GM12864 (cell line): ENCODE results near the gene OAS3.

ENCODE experiments used
- DNase-seq: peaks from one replicate; pipeline ENCODE4 v3.0.0-alpha.2; 2011; ENCODE audit warnings: low read depth
- H3K4me3 ChIP-seq: 2 replicates; pipeline ENCODE4 v1.5.1; 2011; ENCODE audit warnings: mild to moderate bottlenecking, low read depth, low read length, control low read depth
- TF ChIP-seq, protein P1 (sequence below): IDR thresholded peaks from 2 replicates; pipeline ENCODE4 v1.5.1; 2011; ENCODE audit warnings: low read depth, mild to moderate bottlenecking, moderate library complexity, low read length, control low read depth, inconsistent platforms; ENCODE audit errors: missing control alignments

The OAS3 gene

DNA sequence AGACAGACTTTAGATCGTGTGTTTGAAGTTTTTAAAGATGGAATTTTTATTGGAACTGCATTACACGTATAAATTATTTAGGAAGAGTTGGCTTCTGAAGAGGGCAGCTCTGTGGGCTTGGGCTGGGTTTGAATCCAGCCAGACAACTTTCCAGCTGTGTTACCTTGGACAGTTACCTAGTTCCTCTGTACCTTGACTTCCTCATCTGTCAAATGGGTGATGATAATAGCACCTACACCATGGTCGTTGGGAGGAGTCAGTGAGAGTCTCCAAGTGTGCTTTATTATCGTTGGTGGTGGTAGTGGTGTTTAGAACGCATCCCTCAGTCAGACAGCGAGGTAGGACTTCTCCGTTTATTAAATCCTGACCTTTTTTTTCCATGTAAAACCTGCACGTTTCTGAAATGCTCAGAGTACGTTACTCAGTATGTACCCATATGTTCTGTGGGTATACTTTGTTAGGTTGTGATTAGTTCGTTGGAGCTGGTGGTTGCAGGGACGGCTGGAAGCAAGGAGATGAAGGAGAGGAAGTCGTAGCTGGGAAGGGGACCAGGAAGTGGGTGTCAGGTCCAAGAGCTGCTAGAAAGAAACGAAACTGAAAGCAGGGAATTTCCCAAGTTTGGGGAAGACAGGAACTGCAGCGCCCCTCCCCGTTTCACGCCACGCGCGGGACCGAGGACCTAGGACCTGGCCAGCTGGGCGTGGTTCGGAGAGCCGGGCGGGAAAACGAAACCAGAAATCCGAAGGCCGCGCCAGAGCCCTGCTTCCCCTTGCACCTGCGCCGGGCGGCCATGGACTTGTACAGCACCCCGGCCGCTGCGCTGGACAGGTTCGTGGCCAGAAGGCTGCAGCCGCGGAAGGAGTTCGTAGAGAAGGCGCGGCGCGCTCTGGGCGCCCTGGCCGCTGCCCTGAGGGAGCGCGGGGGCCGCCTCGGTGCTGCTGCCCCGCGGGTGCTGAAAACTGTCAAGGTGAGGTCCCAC is at the start of gene OAS3:
TSS of gene OAS3 (plus strand) at position 734 of the 979 bp plus-strand sequence. CDS start at position 791, 57 bp downstream.
- TF ChIP-seq, protein P1, sequence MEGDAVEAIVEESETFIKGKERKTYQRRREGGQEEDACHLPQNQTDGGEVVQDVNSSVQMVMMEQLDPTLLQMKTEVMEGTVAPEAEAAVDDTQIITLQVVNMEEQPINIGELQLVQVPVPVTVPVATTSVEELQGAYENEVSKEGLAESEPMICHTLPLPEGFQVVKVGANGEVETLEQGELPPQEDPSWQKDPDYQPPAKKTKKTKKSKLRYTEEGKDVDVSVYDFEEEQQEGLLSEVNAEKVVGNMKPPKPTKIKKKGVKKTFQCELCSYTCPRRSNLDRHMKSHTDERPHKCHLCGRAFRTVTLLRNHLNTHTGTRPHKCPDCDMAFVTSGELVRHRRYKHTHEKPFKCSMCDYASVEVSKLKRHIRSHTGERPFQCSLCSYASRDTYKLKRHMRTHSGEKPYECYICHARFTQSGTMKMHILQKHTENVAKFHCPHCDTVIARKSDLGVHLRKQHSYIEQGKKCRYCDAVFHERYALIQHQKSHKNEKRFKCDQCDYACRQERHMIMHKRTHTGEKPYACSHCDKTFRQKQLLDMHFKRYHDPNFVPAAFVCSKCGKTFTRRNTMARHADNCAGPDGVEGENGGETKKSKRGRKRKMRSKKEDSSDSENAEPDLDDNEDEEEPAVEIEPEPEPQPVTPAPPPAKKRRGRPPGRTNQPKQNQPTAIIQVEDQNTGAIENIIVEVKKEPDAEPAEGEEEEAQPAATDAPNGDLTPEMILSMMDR: no peak
- DNase-seq: no peak
- peak within 1 kb of the TSS; percentile 73 for H3K4me3 ChIP-seq

DNA sequence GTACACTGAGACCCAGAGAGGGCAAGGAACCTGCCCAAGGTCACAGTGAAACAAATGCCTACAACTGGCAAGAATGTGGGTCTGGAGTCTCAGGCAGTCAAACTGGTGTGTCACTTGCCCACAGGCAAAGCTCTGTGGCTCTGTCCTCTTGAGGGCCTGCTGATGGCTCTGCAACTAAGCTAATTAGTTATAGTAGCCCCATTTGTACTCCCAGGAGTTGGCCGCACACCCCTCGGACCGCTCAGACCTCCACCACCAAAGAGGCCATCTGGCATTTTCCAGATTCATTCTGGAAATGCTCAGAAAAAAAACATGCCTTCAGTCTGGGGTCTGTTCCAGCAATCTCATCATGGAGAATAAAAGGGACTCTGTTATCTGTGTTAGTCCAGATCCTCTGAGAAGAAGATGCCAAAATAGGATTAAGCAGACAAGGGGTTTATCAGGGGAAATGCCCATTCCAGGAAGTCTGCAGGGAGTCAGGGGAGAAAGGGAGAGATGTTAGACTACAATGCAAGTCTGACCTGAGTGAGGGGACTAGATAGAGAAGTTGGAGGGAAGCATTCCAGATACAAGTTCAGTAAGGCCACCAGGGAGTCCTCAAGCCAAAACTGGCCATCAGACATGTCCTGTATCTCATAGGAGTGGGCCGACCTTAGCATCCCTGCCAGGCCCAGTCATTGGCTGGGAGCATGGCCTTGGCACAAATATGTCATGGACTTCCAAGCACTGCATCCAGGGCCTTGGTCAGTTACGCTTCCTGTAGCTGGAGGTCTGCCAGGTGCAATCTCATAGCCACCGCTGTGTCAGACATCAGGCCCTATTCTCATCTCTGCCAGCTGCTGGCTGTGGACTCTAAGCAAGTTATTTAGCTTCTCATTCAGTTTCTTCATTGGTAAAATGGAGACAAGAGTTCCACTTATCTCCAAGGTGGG is 46.9 kb upstream of the OAS3 start:
- no peak overlapping the region for H3K4me3 ChIP-seq
- TF ChIP-seq, protein P1: no peak
- no peak for DNase-seq

DNA sequence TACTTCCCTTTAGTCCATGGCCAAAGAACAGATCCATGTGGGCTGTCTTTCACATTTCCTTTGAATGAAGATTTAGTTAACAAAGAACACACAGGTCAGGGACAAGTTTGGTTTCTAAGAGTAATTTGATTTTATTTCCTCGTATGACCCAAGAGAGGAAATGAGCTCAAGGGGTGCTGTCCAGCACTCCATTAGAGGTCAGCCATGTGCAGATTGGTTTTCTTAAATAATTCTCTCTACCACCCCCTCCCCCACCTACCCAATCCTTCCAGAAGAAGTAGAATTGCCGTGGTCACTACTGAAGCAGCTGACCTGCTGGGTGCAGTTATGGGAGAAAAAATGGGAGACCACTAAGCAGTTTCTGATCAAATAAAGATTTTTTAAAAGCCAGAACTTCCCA is 45.4 kb upstream of the OAS3 start:
- no peak overlapping the region for H3K4me3 ChIP-seq
- DNase-seq: no peak
- TF ChIP-seq, protein P1: no peak

DNA sequence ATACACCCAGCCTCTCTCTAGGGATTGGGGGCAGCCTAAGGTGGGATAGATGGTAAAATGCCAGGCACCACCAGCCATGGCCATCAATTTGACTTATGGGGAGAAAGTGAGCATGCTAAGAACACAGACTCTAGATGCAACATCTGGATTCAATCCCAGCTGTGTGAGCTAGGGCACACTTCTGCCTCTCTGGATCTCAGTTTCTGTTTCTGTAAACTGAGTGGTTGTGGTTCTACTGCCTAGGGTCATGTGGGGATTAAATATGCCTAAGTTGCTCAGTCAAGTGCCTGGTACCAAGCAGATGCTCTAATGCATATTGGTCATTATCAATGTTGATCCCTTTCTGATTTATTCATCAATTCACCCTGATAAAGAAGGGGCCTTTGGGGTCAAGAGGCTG is 44.1 kb upstream of the OAS3 start:
- TF ChIP-seq, protein P1: no peak
- DNase-seq: no peak

GRCh38 chr12:112898380-112898779 is 39.9 kb upstream of the OAS3 start:
- no peak overlapping the region for H3K4me3 ChIP-seq
- TF ChIP-seq, protein P1: no peak
- no peak for DNase-seq

More for the DNA sequence above, 44.1 kb upstream of the OAS3 start:
- H3K4me3 ChIP-seq: no peak overlapping the region

- peak; percentile 47 for DNase-seq
- H3K4me3 ChIP-seq: no peak overlapping the region
- TF ChIP-seq, protein P1: peak; percentile 85
These were observed 37.8 kb upstream of the OAS3 start for GRCh38 chr12:112900298-112901145.
